Endothelial cell of umbilical vein (primary cell): ENCODE results near the gene WDR74. TPM values are rescaled to one million over a fixed set of nuclear protein-coding genes. Genes with fewer than 3 reads are reported as not detected.
A peak's percentile ranks its signal among the peaks of the same experiment; 100 is the strongest.

Experiments
- BruUV-seq: library from RNA; stranded (reverse); fragments of 400-500 nt; replicated peaks from 2 replicates; lab custom pipeline; 2021; lab: Mats Ljungman, UMichigan
- CTCF ChIA-PET: fragments of 300-600, 350-600 bp; sonication (Branson Sonifier 250); formaldehyde crosslinking; loops from one replicate; lab custom pipeline; 2021; ENCODE audit warnings: antibody characterized with exemption, inconsistent platforms; lab: Charles Lee
- POLR2A ChIA-PET: fragments of 300-600, 350-600 bp; sonication (Branson Sonifier 250); formaldehyde crosslinking; loops from one replicate; lab custom pipeline; 2021; ENCODE audit warnings: antibody characterized with exemption, inconsistent platforms; lab: Charles Lee
- DNase-seq: peaks from one replicate; pipeline ENCODE4 v3.0.0-alpha.2; 2011; ENCODE audit warnings: low read depth, low spot score
- FAIRE-seq: peaks from 2 replicates; lab custom pipeline; 2011; peaks lifted over from hg19 to GRCh38; lab: Jason Lieb, UNC
- H2AFZ ChIP-seq: 2 replicates; pipeline ENCODE4 v1.6.0; 2012; ENCODE audit warnings: low read depth, low read length, control low read depth, inconsistent platforms
- H3K27ac ChIP-seq: 2 replicates; pipeline ENCODE4 v1.5.1; 2011; ENCODE audit warnings: low read depth, mild to moderate bottlenecking, control low read depth, low read length, moderate library complexity; ENCODE audit not compliant: insufficient read depth
- H3K27me3 ChIP-seq, 2 experiments: 2 replicates each; pipeline versions ENCODE4 v1.6.0 to v1.6.1; 2011; ENCODE audit warnings: low read length in 2 of 2, mixed read lengths in 1 of 2; ENCODE audit not compliant: control insufficient read depth in 2 of 2, insufficient read depth in 2 of 2
- H3K36me3 ChIP-seq, 2 experiments: 2 replicates in 1 of 2; 3 replicates in 1 of 2; pipeline ENCODE4 v1.5.1; 2011; ENCODE audit warnings: low read length in 2 of 2, mild to moderate bottlenecking in 1 of 2, moderate library complexity in 1 of 2; ENCODE audit not compliant: control insufficient read depth in 2 of 2, insufficient read depth in 2 of 2; ENCODE audit errors: extremely low read depth in 1 of 2
- H3K4me1 ChIP-seq: 3 replicates; pipeline ENCODE4 v1.5.1; 2011; ENCODE audit warnings: mild to moderate bottlenecking, low read length; ENCODE audit not compliant: control insufficient read depth, insufficient read depth; ENCODE audit errors: extremely low read depth
- H3K4me2 ChIP-seq: 2 replicates; pipeline ENCODE4 v1.6.1; 2011; ENCODE audit warnings: low read length, control low read depth, mixed read lengths; ENCODE audit not compliant: insufficient read depth
- H3K4me3 ChIP-seq, 3 experiments: fragments of 200-600 bp in 1 of 3; sonication (generic), shearing (Covaris generic) in 1 of 3; replicated peaks in 1 of 3; 2 replicates each; pipeline ENCODE4 v1.5.1; 2011 to 2016; ENCODE audit warnings: control low read depth in 3 of 3, low read length in 3 of 3, mild to moderate bottlenecking in 2 of 3, inconsistent platforms in 1 of 3, low read depth in 1 of 3, moderate library complexity in 1 of 3; ENCODE audit not compliant: insufficient read depth in 1 of 3
- H3K79me2 ChIP-seq: 2 replicates; pipeline ENCODE4 v1.6.0; 2012; ENCODE audit warnings: low read length, inconsistent platforms; ENCODE audit not compliant: control insufficient read depth, insufficient read depth
- H3K9ac ChIP-seq: replicated peaks from 2 replicates; pipeline ENCODE3; 2011; ENCODE audit warnings: low read length, control low read depth; ENCODE audit not compliant: insufficient read depth; ENCODE audit errors: extremely low read depth
- H3K9me1 ChIP-seq: replicated peaks from 3 replicates; pipeline ENCODE4 v1.6.0; 2011; ENCODE audit warnings: mild to moderate bottlenecking, low read length; ENCODE audit not compliant: control insufficient read depth, insufficient read depth; ENCODE audit errors: extremely low read depth
- H3K9me3 ChIP-seq: replicated peaks from 2 replicates; pipeline ENCODE4 v1.5.1; 2012; ENCODE audit warnings: low read length, inconsistent platforms; ENCODE audit not compliant: control insufficient read depth, insufficient read depth
- H4K20me1 ChIP-seq: replicated peaks from 2 replicates; pipeline ENCODE3; 2011; ENCODE audit warnings: mild to moderate bottlenecking, low read length; ENCODE audit not compliant: control insufficient read depth, insufficient read depth; ENCODE audit errors: extremely low read depth
- EZH2 ChIP-seq: IDR thresholded peaks from 2 replicates; pipeline ENCODE4 v1.6.1; 2012; ENCODE audit warnings: borderline replicate concordance, low read depth, mild to moderate bottlenecking, moderate library complexity, low read length, inconsistent platforms; ENCODE audit not compliant: severe bottlenecking
- FOS ChIP-seq: IDR thresholded peaks from 2 replicates; pipeline ENCODE4 v1.6.1; 2011; ENCODE audit warnings: mild to moderate bottlenecking, low read length, moderate library complexity, borderline replicate concordance; ENCODE audit not compliant: insufficient read depth
- GATA2 ChIP-seq: IDR thresholded peaks from 2 replicates; pipeline ENCODE4 v1.7.0; 2011; ENCODE audit warnings: low read depth, mild to moderate bottlenecking, moderate library complexity, mixed read lengths, low read length; ENCODE audit not compliant: insufficient read length, insufficient read depth
- JUN ChIP-seq: IDR thresholded peaks from 2 replicates; pipeline ENCODE4 v1.6.1; 2011; ENCODE audit warnings: borderline replicate concordance, low read depth; ENCODE audit not compliant: insufficient read length, insufficient read depth
- MAX ChIP-seq: IDR thresholded peaks from 2 replicates; pipeline ENCODE4 v1.6.1; 2011; ENCODE audit not compliant: insufficient read depth, insufficient read length
- MYC ChIP-seq: IDR thresholded peaks from one replicate; pipeline ENCODE4 v1.6.1; 2011; ENCODE audit warnings: mild to moderate bottlenecking, low read depth, low read length
- POLR2A ChIP-seq: IDR thresholded peaks from 2 replicates; pipeline ENCODE4 v1.6.1; 2012; ENCODE audit warnings: low read depth, mild to moderate bottlenecking, control low read depth, low read length
- POLR2AphosphoS5 ChIP-seq: IDR thresholded peaks from 2 replicates; pipeline ENCODE4 v1.6.1; 2012; ENCODE audit warnings: low read depth, mild to moderate bottlenecking, control low read depth, low read length, moderate library complexity; ENCODE audit not compliant: insufficient read depth
- dilution Hi-C: fragments of 300-500 bp; cut with MboI; formaldehyde crosslinking; loops from one replicate; pipeline ENCODE4 v1.15.0; 2019; ENCODE audit warnings: low sequenced_read_pairs; ENCODE audit not compliant: extremely low pct_ligation_motif_present
- intact Hi-C: fragments of 100-400 bp; cut with micrococcal nuclease; formaldehyde crosslinking; loops from one replicate; pipeline ENCODE4 v1.10.0; 2022
- polyA plus RNA-seq, 4 experiments: library from polyadenylated mRNA; depleted of rRNA in 3 of 4; stranded (reverse) in 3 of 4; unstranded in 1 of 4; fragments of >200 nt; gene quantifications; 2 replicates each; pipeline versions ENCODE4 v1.2.1 to v1.2.3, GENCODE V29; 2011 to 2012; ENCODE audit warnings: missing spikeins in 1 of 4
- total RNA-seq: library from RNA; stranded (reverse); gene quantifications from 2 replicates; pipeline ENCODE4 v1.2.3, GENCODE V29; 2021
- TF ChIP-seq, protein P1 (sequence below), 2 donors: IDR thresholded peaks; 1 replicate in 1 of 2; 2 replicates in 1 of 2; pipeline ENCODE4 v1.5.1; 2011; ENCODE audit warnings: low read length in 2 of 2, mild to moderate bottlenecking in 2 of 2, moderate library complexity in 2 of 2, control low read depth in 1 of 2, inconsistent platforms in 1 of 2, low read depth in 1 of 2; ENCODE audit not compliant: insufficient read depth in 1 of 2; ENCODE audit errors: extremely low read depth in 1 of 2

The WDR74 gene
- total and polyA plus RNA-seq, 2 donors (not counting 3 experiments of a cell fraction or from before 2014, with no cell fraction given) = 44.7 to 51.7 TPM

- no TSS peak for BruUV-seq
- Histone ChIP-seq H3K9ac (no peak overlapping the region), H3K27me3 (no peaks in the 10 kb centered on the region), H3K27ac (no peak overlapping the region), H3K36me3 (peaks cover 32 to 59% of the 10 kb centered on the region in 2 experiments), H3K9me3 (no peaks in the 10 kb centered on the region), H3K4me2 (no peak overlapping the region), H2AFZ (no peak overlapping the region), H3K9me1 (no peaks in the 10 kb centered on the region), H3K4me3 (no peak overlapping the region), H4K20me1 (no peaks in the 10 kb centered on the region), H3K4me1 (peaks cover 11% of the 10 kb centered on the region), H3K79me2 (peaks cover 18% of the 10 kb centered on the region)
- DNase-seq = no peak
- TF ChIP-seq POLR2A = no peak
- TF ChIP-seq JUN = no peak
- no peak for TF ChIP-seq POLR2AphosphoS5
- TF ChIP-seq GATA2 = no peak
- TF ChIP-seq, protein P1, sequence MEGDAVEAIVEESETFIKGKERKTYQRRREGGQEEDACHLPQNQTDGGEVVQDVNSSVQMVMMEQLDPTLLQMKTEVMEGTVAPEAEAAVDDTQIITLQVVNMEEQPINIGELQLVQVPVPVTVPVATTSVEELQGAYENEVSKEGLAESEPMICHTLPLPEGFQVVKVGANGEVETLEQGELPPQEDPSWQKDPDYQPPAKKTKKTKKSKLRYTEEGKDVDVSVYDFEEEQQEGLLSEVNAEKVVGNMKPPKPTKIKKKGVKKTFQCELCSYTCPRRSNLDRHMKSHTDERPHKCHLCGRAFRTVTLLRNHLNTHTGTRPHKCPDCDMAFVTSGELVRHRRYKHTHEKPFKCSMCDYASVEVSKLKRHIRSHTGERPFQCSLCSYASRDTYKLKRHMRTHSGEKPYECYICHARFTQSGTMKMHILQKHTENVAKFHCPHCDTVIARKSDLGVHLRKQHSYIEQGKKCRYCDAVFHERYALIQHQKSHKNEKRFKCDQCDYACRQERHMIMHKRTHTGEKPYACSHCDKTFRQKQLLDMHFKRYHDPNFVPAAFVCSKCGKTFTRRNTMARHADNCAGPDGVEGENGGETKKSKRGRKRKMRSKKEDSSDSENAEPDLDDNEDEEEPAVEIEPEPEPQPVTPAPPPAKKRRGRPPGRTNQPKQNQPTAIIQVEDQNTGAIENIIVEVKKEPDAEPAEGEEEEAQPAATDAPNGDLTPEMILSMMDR (IDR thresholded peaks at IDR 0.05; ENCODE audit: extremely low read depth in 1 of 2, insufficient read depth in 1 of 2, low read depth in 1 of 2, low read length in 2 of 2) = no peak
- TF ChIP-seq EZH2 = no peak
- no peak for TF ChIP-seq FOS
- TF ChIP-seq MYC = no peak
- TF ChIP-seq MAX = no peak
- intact Hi-C loops = no loop called here
- POLR2A ChIA-PET = interaction anchor here (0.5 to 1.0 kb wide), 3 partner anchors 11 to 46 kb away, joined by 3 to 4 read pairs (median 4); no protein-coding TSS in a partner anchor
- dilution Hi-C loops = no loop called here
- FAIRE-seq = peak; percentile 33
- CTCF ChIA-PET = interaction anchor here (3.9 kb wide), 1 partner anchor 8 kb away, joined by 21 read pairs; no protein-coding TSS in a partner anchor
Measured at GRCh38 chr11:62794201-62794775, 45.1 kb downstream of the WDR74 start.
